Pancreas (tissue), 10 donors: Measurements from ENCODE around the gene ACTMAP. TPM values are rescaled to one million over a fixed set of nuclear protein-coding genes. Genes with fewer than 3 reads are reported as not detected.
"Not testable (repeated sequence)": the region's sequence is repeated elsewhere in the genome, so short reads cannot be mapped to it uniquely, and the experiment has no call there.

Experiments used
- ATAC-seq, 4 donors: fragments of 200-7000 bp; cut with Tn5 transposase; one replicate each; pipeline versions ENCODE4 v1.8.0 to v1.9.1; 2020; ENCODE audit warnings: mild to moderate bottlenecking in 4 of 4, moderate library complexity in 4 of 4
- DNase-seq, 6 donors: peaks; one replicate each; pipeline ENCODE4 v3.0.0-alpha.2; 2020
- FAIRE-seq: peaks from 2 replicates; lab custom pipeline; 2012; peaks lifted over from hg19 to GRCh38; lab: Jason Lieb, UNC
- H3K27ac ChIP-seq, 4 donors: fragments of 200-600 bp; sonication (generic); 1 replicate in 3 of 4; 2 replicates in 1 of 4; pipeline versions ENCODE4 v1.5.0 to v1.8.0; 2020
- H3K27me3 ChIP-seq, 4 donors: fragments of 200-600 bp; one replicate each; pipeline ENCODE4 v1.8.0; 2021
- H3K36me3 ChIP-seq, 3 donors: fragments of 200-600 bp; sonication (generic) in 1 of 3; one replicate each; pipeline versions ENCODE4 v1.5.0 to v1.8.0; 2020 to 2021
- H3K4me1 ChIP-seq, 3 donors: fragments of 200-600 bp; one replicate each; pipeline ENCODE4 v1.8.0; 2021
- H3K4me3 ChIP-seq, 4 donors: fragments of 200-600 bp; sonication (generic) in 2 of 4; one replicate each; pipeline versions ENCODE4 v1.5.0 to v1.8.0; 2020 to 2021
- H3K9me3 ChIP-seq, 4 donors: fragments of 200-600 bp; one replicate each; pipeline ENCODE4 v1.8.0; 2021
- WGBS, 2 donors: extraction: QIAGEN DNeasy Blood & Tissue Kit; methylation state at CpG; one replicate each; pipeline ENCODE4 v1.1.7; 2013; 5-methylcytosine and 5-hydroxymethylcytosine counted together
- intact Hi-C, 3 donors: fragments of 100-400 bp; cut with DNase I; formaldehyde crosslinking; loops; one replicate each; pipeline versions ENCODE4 v1.11.1 to v1.14.2; 2022
- polyA plus RNA-seq, 2 donors: library from polyadenylated mRNA; stranded (reverse); fragments of 200-250 nt; gene quantifications; one replicate each; pipeline ENCODE4 v1.2.3, GENCODE V29; 2013
- total RNA-seq, 6 donors: library from RNA; stranded (reverse); fragmentation: NEBNext Ultra II Directional in 4 of 6; extraction: Animal tissue kit (Norgen Biotek cat#: 25700) in 4 of 6; gene quantifications; one replicate each; pipeline versions ENCODE4 v1.2.1 to v1.2.4, GENCODE V29; 2021 to 2023
- TF ChIP-seq, protein P1 (sequence below), 4 donors: fragments of 200-600 bp; sonication (generic) in 3 of 4; IDR thresholded peaks; one replicate each; pipeline versions ENCODE4 v1.5.0 to v1.8.0; 2021; ENCODE audit warnings: antibody characterized with exemption in 4 of 4
- donor health status: healthy with polysubstance abuse.
- donor health status: DM: no; HTN: no; CAD: no; lungs with moderate emphysema.
- donor health status: DM: no; HTN: no; CAD: no.
- donor health status: control.
- donor health status: control.
- donor health status: Bipolar disorder and iron deficiency.
- donor health status: DM: yes; HTN: yes; CAD: no.
- donor health status: DM: no; HTN: no; CAD: no.
- donor health status: DM: no; HTN: no; CAD: no.
- donor health status: DM: yes; HTN: yes; CAD: no.

Gene ACTMAP
- total and polyA plus RNA-seq, 8 donors = 3.2 to 10.1 (median 4.5) TPM

DNA sequence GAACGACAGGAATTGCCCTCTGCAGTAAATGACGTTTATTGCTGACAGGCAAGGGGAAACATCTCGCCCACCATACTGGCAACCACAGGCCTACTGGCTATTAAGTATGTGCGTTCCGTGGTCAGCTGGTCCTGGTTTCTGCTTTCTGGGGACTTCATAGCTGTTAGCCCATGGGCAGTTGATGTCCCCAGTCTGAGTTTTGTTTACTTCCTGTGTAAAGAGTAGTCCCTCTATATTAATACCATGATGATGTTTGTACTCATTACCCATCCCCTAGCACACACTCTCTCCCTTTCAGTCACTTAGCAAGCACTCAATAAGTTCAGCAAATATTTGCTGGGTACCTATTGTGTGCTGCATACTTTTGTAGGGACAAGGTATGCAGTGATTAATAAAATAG is 18.6 kb upstream of the ACTMAP start:
- 80 to 84% methylated on average over 5 of the region's 5 CpGs for WGBS, 2 donors
- no peaks in the 10 kb centered on the region for H3K4me1 ChIP-seq
- no peak for DNase-seq
- intact Hi-C loops = no loop called here
- no peaks in the 10 kb centered on the region for H3K9me3 ChIP-seq
- FAIRE-seq = no peak
- H3K36me3 ChIP-seq = peaks cover 0 to 21% (median 18%) of the 10 kb centered on the region in 3 donors
- ATAC-seq = no peak
- TF ChIP-seq, protein P1, sequence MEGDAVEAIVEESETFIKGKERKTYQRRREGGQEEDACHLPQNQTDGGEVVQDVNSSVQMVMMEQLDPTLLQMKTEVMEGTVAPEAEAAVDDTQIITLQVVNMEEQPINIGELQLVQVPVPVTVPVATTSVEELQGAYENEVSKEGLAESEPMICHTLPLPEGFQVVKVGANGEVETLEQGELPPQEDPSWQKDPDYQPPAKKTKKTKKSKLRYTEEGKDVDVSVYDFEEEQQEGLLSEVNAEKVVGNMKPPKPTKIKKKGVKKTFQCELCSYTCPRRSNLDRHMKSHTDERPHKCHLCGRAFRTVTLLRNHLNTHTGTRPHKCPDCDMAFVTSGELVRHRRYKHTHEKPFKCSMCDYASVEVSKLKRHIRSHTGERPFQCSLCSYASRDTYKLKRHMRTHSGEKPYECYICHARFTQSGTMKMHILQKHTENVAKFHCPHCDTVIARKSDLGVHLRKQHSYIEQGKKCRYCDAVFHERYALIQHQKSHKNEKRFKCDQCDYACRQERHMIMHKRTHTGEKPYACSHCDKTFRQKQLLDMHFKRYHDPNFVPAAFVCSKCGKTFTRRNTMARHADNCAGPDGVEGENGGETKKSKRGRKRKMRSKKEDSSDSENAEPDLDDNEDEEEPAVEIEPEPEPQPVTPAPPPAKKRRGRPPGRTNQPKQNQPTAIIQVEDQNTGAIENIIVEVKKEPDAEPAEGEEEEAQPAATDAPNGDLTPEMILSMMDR (IDR thresholded peaks at IDR 0.05) = no peak
- H3K4me3 ChIP-seq = no peak overlapping the region
- H3K27ac ChIP-seq = no peak overlapping the region
- H3K27me3 ChIP-seq = no peaks in the 10 kb centered on the region

DNA sequence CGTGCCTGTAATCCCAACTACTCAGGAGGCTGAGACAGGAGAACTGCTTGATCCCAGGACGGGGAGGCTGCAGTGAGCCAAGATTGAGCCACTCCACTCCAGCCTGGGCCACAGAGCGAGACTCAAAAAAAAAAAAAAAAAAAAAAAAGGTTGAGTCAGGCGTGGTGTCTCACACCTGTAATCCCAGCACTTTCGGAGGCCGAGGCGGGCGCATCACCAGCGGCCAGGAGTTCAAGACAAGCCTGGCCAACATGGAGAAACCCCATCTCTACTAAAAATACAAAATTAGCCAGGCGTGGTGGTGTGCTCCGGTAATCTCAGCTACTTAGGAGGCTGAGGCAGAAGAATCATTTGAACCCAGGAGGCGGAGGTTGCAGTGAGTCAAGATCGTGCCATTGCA is 16.1 kb upstream of the ACTMAP start:
- H3K4me1 ChIP-seq, H3K27ac ChIP-seq, H3K4me3 ChIP-seq, H3K9me3 ChIP-seq, intact Hi-C loops, FAIRE-seq, ATAC-seq, H3K27me3 ChIP-seq, DNase-seq: not testable (repeated sequence)
- WGBS, 2 donors = 96 to 98% methylated on average over 13 of the region's 13 CpGs
- H3K36me3 ChIP-seq = peaks cover 11 to 45% (median 39%) of the 10 kb centered on the region in 3 donors

DNA sequence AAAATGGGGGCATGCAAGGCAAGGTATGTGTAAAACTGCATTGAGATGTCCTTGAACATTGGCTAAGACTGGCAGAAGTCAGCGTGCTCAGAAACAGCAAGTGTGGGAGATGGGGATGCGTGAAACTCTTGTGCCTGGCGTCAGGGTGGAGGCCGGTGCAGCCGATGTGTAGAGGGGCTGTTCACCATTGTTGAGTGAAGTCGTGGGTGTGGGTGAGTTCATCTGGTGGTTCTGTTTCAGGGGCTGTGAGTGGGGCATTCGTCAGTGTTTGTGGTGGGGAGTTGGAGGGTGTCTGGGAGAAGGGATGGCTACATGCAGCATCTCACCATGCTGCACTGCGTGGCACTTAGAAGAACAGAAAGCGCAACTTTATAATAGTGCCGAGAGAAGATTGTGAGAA is 13.7 kb upstream of the ACTMAP start:
- TF ChIP-seq, protein P1 (IDR thresholded peaks at IDR 0.05) = no peak
- no peak for DNase-seq
- H3K36me3 ChIP-seq = peaks cover 16 to 67% (median 54%) of the 10 kb centered on the region in 3 donors
- no peak for ATAC-seq
- intact Hi-C loops = no loop called here
- whole genome bisulfite sequencing, 2 donors = 89 to 91% methylated on average over 10 of the region's 10 CpGs
- no peak for FAIRE-seq
- H3K27ac ChIP-seq = no peak overlapping the region
- no peaks in the 10 kb centered on the region for H3K27me3 ChIP-seq
- no peaks in the 10 kb centered on the region for H3K9me3 ChIP-seq
- H3K4me1 ChIP-seq = no peaks in the 10 kb centered on the region
- H3K4me3 ChIP-seq = no peak overlapping the region

DNA sequence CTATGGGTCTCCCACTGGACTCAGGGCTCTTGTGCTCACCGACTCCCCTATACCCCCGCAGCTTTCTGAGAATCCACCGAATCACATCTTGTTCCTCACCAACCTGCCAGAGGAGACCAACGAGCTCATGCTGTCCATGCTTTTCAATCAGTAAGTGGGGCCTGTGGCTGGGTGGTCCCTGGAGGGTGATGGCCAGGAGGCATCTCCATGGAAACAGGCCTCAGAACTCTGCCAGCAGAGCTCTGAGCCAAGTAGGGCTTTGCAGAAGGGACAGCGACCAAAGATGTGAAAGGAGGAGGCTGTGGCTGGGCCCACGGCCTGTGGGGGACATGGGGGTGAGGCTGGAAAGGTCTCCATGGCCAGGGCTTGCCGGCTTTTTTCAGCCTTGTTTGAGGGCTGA is 13.2 kb upstream of the ACTMAP start:
- H3K4me3 ChIP-seq = no peak overlapping the region
- no peaks in the 10 kb centered on the region for H3K27me3 ChIP-seq
- no peaks in the 10 kb centered on the region for H3K4me1 ChIP-seq
- DNase-seq = no peak
- TF ChIP-seq, protein P1 (IDR thresholded peaks at IDR 0.05) = no peak
- H3K36me3 ChIP-seq = peaks cover 16 to 72% (median 54%) of the 10 kb centered on the region in 3 donors
- 92 to 94% methylated on average over 7 of the region's 7 CpGs for WGBS, 2 donors
- FAIRE-seq = no peak
- H3K9me3 ChIP-seq = no peaks in the 10 kb centered on the region
- intact Hi-C loops = no loop called here
- H3K27ac ChIP-seq = no peak overlapping the region
- no peak for ATAC-seq

DNA sequence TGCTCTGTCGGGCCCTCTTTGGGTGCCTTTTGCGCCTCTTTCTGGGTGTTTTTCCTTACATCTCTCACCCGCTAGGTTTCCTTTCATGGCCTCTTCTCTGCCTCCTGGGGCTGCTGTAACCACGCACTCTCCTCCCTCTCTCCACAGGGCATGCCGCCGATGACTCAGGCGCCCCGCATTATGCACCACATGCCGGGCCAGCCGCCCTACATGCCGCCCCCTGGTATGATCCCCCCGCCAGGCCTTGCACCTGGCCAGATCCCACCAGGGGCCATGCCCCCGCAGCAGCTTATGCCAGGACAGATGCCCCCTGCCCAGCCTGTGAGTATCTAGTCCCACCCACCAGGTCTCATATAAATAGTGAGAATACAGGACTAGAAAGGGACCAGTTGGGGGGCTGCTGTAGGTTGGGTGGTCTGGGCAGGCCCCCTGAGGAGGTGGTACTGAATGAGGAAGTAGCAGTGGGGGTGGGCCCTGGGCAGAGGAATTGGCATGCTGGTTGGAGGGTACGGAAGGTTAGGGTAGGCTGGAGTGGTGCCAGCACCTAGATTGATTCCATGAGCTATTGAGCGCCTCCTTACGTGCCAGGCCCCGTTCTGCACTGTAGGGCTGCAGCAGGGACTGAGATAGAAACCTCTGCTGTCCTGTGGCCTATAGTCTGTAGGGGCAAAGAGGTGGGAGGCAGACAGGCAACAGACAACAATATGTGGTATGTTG is 12.6 kb upstream of the ACTMAP start:
- intact Hi-C loops = no loop called here
- DNase-seq = peak in 1 of 6 donors; percentile 50
- H3K27me3 ChIP-seq = no peaks in the 10 kb centered on the region
- FAIRE-seq = no peak
- H3K27ac ChIP-seq = no peak overlapping the region
- ATAC-seq = no peak
- TF ChIP-seq, protein P1 (IDR thresholded peaks at IDR 0.05) = no peak
- 91 to 95% methylated on average over 17 of the region's 17 CpGs for WGBS, 2 donors
- no peak overlapping the region for H3K4me3 ChIP-seq
- no peaks in the 10 kb centered on the region for H3K9me3 ChIP-seq
- peaks cover 16 to 78% (median 54%) of the 10 kb centered on the region in 3 donors for H3K36me3 ChIP-seq
- no peaks in the 10 kb centered on the region for H3K4me1 ChIP-seq
